GM12878 (cell line): ENCODE measurements around the gene SPEG. TPM values are rescaled to one million over a fixed set of nuclear protein-coding genes. Genes with fewer than 3 reads are reported as not detected.
A peak's percentile ranks its signal among the peaks of the same experiment; 100 is the strongest.

Experiments
- PKNOX1 ChIP-seq: fragments of 450-650 bp; IDR thresholded peaks from 2 replicates; pipeline ENCODE4 v1.6.1; 2016; ENCODE audit warnings: mild to moderate bottlenecking
- PML ChIP-seq: IDR thresholded peaks from 2 replicates; pipeline ENCODE4 v1.6.1; 2012; ENCODE audit warnings: low read length, inconsistent platforms
- RAD21 ChIP-seq: IDR thresholded peaks from 2 replicates; pipeline ENCODE4 v1.6.1; 2011; ENCODE audit warnings: mild to moderate bottlenecking, low read depth, low read length, moderate library complexity; ENCODE audit not compliant: insufficient read depth
- RAD51 ChIP-seq: fragments of 450-650 bp; IDR thresholded peaks from 2 replicates; pipeline ENCODE4 v1.6.1; 2016; ENCODE audit warnings: moderate library complexity, mild to moderate bottlenecking, inconsistent platforms
- RCOR1 ChIP-seq: conservative IDR thresholded peaks from 2 replicates; pipeline ENCODE4 v1.6.1; 2012; ENCODE audit warnings: low read depth, low read length, improper control_type of control experiment
- RELA ChIP-seq: fragments of 450-650 bp; IDR thresholded peaks from 2 replicates; pipeline ENCODE4 v1.8.0; 2014; ENCODE audit warnings: borderline replicate concordance; ENCODE audit not compliant: partially characterized antibody
- USF2 ChIP-seq: IDR thresholded peaks from 2 replicates; pipeline ENCODE4 v1.6.1; 2011; ENCODE audit warnings: low read depth, low read length, improper control_type of control experiment, borderline replicate concordance
- WRNIP1 ChIP-seq: IDR thresholded peaks from 2 replicates; pipeline ENCODE4 v1.6.1; 2011; ENCODE audit warnings: low read depth, low read length, improper control_type of control experiment, borderline replicate concordance
- polyA plus RNA-seq, 11 experiments: library from polyadenylated mRNA; depleted of rRNA in 4 of 11; unstranded in 6 of 11; stranded (reverse) in 5 of 11; fragments of >200 nt; fragmentation: Nextera tagmentation in 4 of 11; fragmentation: Illumina TruSeq in 1 of 11; extraction: Ambion mirVana in 4 of 11; extraction: Trizol in 1 of 11; gene quantifications; 1 replicate in 1 of 11; 2 replicates in 10 of 11; pipeline versions ENCODE4 v1.2.1 to v1.2.3, GENCODE V29; 2011 to 2016; ENCODE audit warnings: inconsistent platforms in 2 of 11, missing spikeins in 2 of 11, low read depth in 1 of 11
- total RNA-seq, 4 experiments: library from RNA; depleted of rRNA in 3 of 4; stranded (reverse); fragments of >200 nt in 3 of 4; fragmentation: Illumina TruSeq in 1 of 4; extraction: Trizol in 1 of 4; gene quantifications; 2 replicates each; pipeline versions ENCODE4 v1.2.1 to v1.2.3, GENCODE V29; 2013 to 2021
- TF ChIP-seq, protein P1 (sequence below): fragments of 450-650 bp; IDR thresholded peaks from 2 replicates; pipeline ENCODE4 v1.6.1; 2017; ENCODE audit warnings: mild to moderate bottlenecking, low read depth, inconsistent platforms; ENCODE audit not compliant: poor library complexity, severe bottlenecking
- TF ChIP-seq, protein P2 (sequence below): IDR thresholded peaks from 2 replicates; pipeline ENCODE4 v1.6.1; 2012; ENCODE audit warnings: low read depth, low read length, improper control_type of control experiment

The SPEG gene
- total and polyA plus RNA-seq, 10 of the 15 experiments (the other 5 are each of a cell fraction or from before 2014, with no cell fraction given) = 0.03 to 0.28 TPM; not detected in 8

- TF ChIP-seq, protein P1, sequence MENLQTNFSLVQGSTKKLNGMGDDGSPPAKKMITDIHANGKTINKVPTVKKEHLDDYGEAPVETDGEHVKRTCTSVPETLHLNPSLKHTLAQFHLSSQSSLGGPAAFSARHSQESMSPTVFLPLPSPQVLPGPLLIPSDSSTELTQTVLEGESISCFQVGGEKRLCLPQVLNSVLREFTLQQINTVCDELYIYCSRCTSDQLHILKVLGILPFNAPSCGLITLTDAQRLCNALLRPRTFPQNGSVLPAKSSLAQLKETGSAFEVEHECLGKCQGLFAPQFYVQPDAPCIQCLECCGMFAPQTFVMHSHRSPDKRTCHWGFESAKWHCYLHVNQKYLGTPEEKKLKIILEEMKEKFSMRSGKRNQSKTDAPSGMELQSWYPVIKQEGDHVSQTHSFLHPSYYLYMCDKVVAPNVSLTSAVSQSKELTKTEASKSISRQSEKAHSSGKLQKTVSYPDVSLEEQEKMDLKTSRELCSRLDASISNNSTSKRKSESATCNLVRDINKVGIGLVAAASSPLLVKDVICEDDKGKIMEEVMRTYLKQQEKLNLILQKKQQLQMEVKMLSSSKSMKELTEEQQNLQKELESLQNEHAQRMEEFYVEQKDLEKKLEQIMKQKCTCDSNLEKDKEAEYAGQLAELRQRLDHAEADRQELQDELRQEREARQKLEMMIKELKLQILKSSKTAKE = no peak
- peak; percentile 79 for TF ChIP-seq RAD51
- TF ChIP-seq PML = no peak
- TF ChIP-seq PKNOX1 = no peak
- no peak for TF ChIP-seq RELA
- TF ChIP-seq RAD21 = 0 out of 2 replicates have a peak, but pooled peaks have one; percentile 18
- TF ChIP-seq RCOR1 = no peak
- TF ChIP-seq WRNIP1 = no peak
- TF ChIP-seq, protein P2, sequence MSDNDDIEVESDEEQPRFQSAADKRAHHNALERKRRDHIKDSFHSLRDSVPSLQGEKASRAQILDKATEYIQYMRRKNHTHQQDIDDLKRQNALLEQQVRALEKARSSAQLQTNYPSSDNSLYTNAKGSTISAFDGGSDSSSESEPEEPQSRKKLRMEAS = peak; percentile 53; the same call in 1 of the 2 replicates
- peak; percentile 68 for TF ChIP-seq USF2
- TF ChIP-seq, all 136 proteins: peak for 8
Observed at GRCh38 chr2:219495531-219496122, 61.0 kb downstream of the SPEG start (continued).
